Naive thymus-derived CD4-positive, alpha-beta T cell (primary cell): Measurements from ENCODE around the gene NKD1. TPM values are rescaled to one million over a fixed set of nuclear protein-coding genes. Genes with fewer than 3 reads are reported as not detected.

Experiments used
- ATAC-seq: fragments of 150-1000 bp; cut with Tn5 transposase; 2 replicates; pipeline ENCODE4 v1.10.0; 2021; ENCODE audit warnings: mild to moderate bottlenecking, moderate library complexity
- CTCF ChIA-PET: fragments of 350-600 bp; sonication (Branson Sonifier 250); formaldehyde crosslinking; loops from one replicate; lab custom pipeline; 2021; ENCODE audit warnings: antibody characterized with exemption; lab: Charles Lee
- POLR2A ChIA-PET: fragments of 350-600 bp; sonication (Branson Sonifier 250); formaldehyde crosslinking; loops from one replicate; lab custom pipeline; 2021; ENCODE audit warnings: antibody characterized with exemption, inconsistent platforms; lab: Charles Lee
- DNase-seq, 9 donors: peaks; one replicate each; pipeline versions ENCODE4 v3.0.0 to v3.0.0-alpha.2; 2020 to 2022; ENCODE audit warnings: mixed read lengths in 1 of 9
- H3K27ac ChIP-seq: one replicate; pipeline ENCODE4 v1.7.0; 2013; ENCODE audit warnings: mild to moderate bottlenecking, low read depth, low read length, moderate library complexity
- H3K27me3 ChIP-seq, 2 donors: one replicate each; pipeline ENCODE4 v1.7.0; 2013; ENCODE audit warnings: low read length in 2 of 2, mild to moderate bottlenecking in 2 of 2, moderate library complexity in 2 of 2; ENCODE audit not compliant: control insufficient read depth in 2 of 2, insufficient read depth in 2 of 2
- H3K36me3 ChIP-seq, 3 experiments: 1 replicate in 2 of 3; 2 replicates in 1 of 3; pipeline ENCODE4 v1.7.0; 2013; ENCODE audit warnings: low read length in 3 of 3, mild to moderate bottlenecking in 3 of 3, moderate library complexity in 1 of 3; ENCODE audit not compliant: insufficient read depth in 3 of 3, control insufficient read depth in 2 of 3
- H3K4me1 ChIP-seq, 2 donors: one replicate each; pipeline ENCODE4 v1.7.0; 2013; ENCODE audit warnings: low read length in 2 of 2, mild to moderate bottlenecking in 2 of 2, moderate library complexity in 1 of 2; ENCODE audit not compliant: control insufficient read depth in 2 of 2, insufficient read depth in 2 of 2
- H3K4me3 ChIP-seq: 2 replicates; pipeline ENCODE4 v1.7.0; 2013; ENCODE audit warnings: mild to moderate bottlenecking, low read length
- H3K9me3 ChIP-seq, 3 experiments: 1 replicate in 2 of 3; 2 replicates in 1 of 3; pipeline ENCODE4 v1.7.0; 2013; ENCODE audit warnings: low read length in 3 of 3; ENCODE audit not compliant: control insufficient read depth in 2 of 3
- H3K27ac Mint-ChIP-seq, 9 donors: one replicate each; pipeline ENCODE4 v1.8.0; 2020 to 2022; ENCODE audit warnings: mixed read lengths in 9 of 9, mild to moderate bottlenecking in 8 of 9, moderate library complexity in 5 of 9, inconsistent platforms in 2 of 9
- H3K27me3 Mint-ChIP-seq, 5 donors: one replicate each; pipeline ENCODE4 v1.8.0; 2021 to 2022; ENCODE audit warnings: mixed read lengths in 5 of 5, mild to moderate bottlenecking in 1 of 5
- H3K36me3 Mint-ChIP-seq, 5 donors: one replicate each; pipeline ENCODE4 v1.8.0; 2020 to 2022; ENCODE audit warnings: mixed read lengths in 5 of 5, mild to moderate bottlenecking in 3 of 5, inconsistent platforms in 1 of 5
- H3K4me1 Mint-ChIP-seq, 7 donors: one replicate each; pipeline ENCODE4 v1.8.0; 2020 to 2022; ENCODE audit warnings: mixed read lengths in 7 of 7, mild to moderate bottlenecking in 3 of 7, inconsistent platforms in 1 of 7
- H3K4me3 Mint-ChIP-seq, 10 donors: one replicate each; pipeline ENCODE4 v1.8.0; 2020 to 2022; ENCODE audit warnings: mild to moderate bottlenecking in 10 of 10, mixed read lengths in 10 of 10, moderate library complexity in 6 of 10, inconsistent platforms in 2 of 10
- H3K9me3 Mint-ChIP-seq, 11 donors: one replicate each; pipeline ENCODE4 v1.8.0; 2020 to 2022; ENCODE audit warnings: mixed read lengths in 11 of 11, mild to moderate bottlenecking in 4 of 11, inconsistent platforms in 1 of 11, moderate library complexity in 1 of 11
- intact Hi-C, 2 donors: fragments of 100-400 bp; cut with micrococcal nuclease; formaldehyde crosslinking; loops; one replicate each; pipeline ENCODE4 v1.15.1; 2023
- polyA plus RNA-seq, 2 donors: library from polyadenylated mRNA; unstranded; fragments of 300-500 nt; fragmentation: Illumina TruSeq; gene quantifications; one replicate each; pipeline ENCODE4 v1.2.3, GENCODE V29; 2021
- total RNA-seq, 6 experiments: library from RNA in 5 of 6; stranded (reverse) in 5 of 6; gene quantifications; 1 replicate in 5 of 6; 2 replicates in 1 of 6; pipeline ENCODE4 v1.2.3 and lab custom pipeline; 2021 to 2026

The NKD1 gene
- total and polyA plus RNA-seq, 7 experiments from 2014 or later, result 0.36 to 7.9 (median 5.0) TPM

DNA sequence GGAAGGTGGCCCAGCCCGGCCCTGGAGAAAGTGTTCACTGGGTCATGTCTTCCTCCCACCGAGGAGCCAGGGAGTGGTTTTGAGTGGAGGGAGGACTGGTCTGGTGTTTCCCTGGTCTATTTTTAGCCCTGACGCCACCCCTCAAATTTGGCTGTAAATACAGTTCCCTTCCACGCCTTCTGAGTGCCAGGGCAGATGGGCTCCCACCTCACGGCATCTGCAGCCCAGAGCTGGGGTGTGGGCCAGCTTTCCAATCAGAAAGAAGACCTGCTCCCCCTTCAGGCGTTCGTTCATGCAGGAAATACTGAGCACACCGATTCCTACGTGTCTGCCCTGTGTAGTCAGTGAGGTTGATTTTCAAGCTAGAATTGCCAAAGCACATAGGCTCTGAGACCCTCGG is 79.2 kb downstream of the NKD1 start:
- peak in 7 of 9 donors; percentile 29 to 67 (median 57) for DNase-seq
- intact Hi-C loops, result loop anchor here in 1 of 2 donors (1.0 to 5.0 kb wide), 10 partner anchors 25 to 413 kb away; partner anchors contain the start of gene ADCY7
- H3K27ac ChIP-seq, result peak overlapping the region; percentile 43
- Mint-ChIP-seq H3K4me1 (peaks cover 29 to 50% (median 44%) of the 10 kb centered on the region in 7 donors), H3K9me3 (no peaks in the 10 kb centered on the region), H3K27me3 (no peaks in the 10 kb centered on the region), H3K27ac (peak overlapping the region; percentile 71 to 95 (median 88)), H3K4me3 (peak overlapping the region; percentile 68 to 90 (median 84)), H3K36me3 (peaks cover 0 to 20% (median 8%) of the 10 kb centered on the region in 5 donors)
- no peaks in the 10 kb centered on the region for H3K27me3 ChIP-seq
- peak overlapping the region; percentile 29 for H3K4me3 ChIP-seq
- ChIA-PET CTCF (interaction anchor here (0.7 to 1.9 kb wide), 16 partner anchors 13 to 417 kb away, joined by 3 to 7 read pairs (median 4); partner anchors contain the start of genes BRD7 and NKD1), POLR2A (interaction anchor here (1.0 to 1.6 kb wide), 5 partner anchors 9 to 260 kb away, joined by 3 to 5 read pairs (median 4); no protein-coding TSS in a partner anchor)
- peak; percentile 78 for ATAC-seq
- no peaks in the 10 kb centered on the region for H3K9me3 ChIP-seq
- H3K36me3 ChIP-seq, result peaks cover 0 to 23% (median 0%) of the 10 kb centered on the region in 3 experiments
- peaks cover 0 to 45% of the 10 kb centered on the region in 2 donors for H3K4me1 ChIP-seq

DNA sequence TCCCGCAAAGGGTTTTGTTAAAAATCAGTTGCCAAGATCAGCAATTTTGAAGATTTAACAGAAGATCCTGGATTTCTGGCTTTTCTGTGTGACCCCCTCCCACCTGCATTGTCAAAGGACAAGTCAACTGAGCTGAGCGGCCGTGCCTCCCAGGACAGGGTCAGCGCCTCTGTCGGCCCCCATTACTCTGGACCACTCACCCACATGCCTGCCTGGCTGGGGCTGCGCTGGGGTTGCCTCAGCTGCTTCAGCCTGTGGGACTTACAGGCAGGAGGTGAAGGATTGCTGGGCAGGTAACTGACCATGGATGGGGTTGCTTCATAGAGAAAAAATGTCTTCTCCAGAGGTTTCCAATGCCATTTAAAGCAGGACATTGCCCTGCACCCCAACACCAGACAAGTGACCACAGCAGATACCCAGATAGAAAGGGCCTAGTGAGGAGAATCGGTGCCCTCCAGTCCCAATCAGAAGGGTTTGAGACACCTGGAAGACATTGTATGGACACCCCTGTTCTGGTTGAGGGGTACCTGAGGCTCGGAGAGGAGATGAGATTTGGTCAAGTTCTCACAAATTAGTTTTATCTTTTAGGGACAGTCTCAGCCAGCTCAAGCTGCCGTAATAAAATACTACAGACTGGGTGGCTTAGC is 80.1 kb downstream of the NKD1 start:
- H3K4me1 Mint-ChIP-seq, result peaks cover 20 to 41% (median 36%) of the 10 kb centered on the region in 7 donors
- peaks cover 0 to 24% (median 8%) of the 10 kb centered on the region in 5 donors for H3K36me3 Mint-ChIP-seq
- intact Hi-C loops, result loop anchor here in 1 of 2 donors (5.0 kb wide), 1 partner anchor 361 kb away; the partner anchor contains the start of gene ADCY7
- ChIA-PET CTCF (interaction anchor here (1.1 to 1.9 kb wide), 8 partner anchors 19 to 302 kb away, joined by 3 to 7 read pairs (median 5); partner anchors contain the start of gene BRD7), POLR2A (interaction anchor here (0.9 to 1.6 kb wide), 5 partner anchors 9 to 261 kb away, joined by 3 to 7 read pairs (median 4); no protein-coding TSS in a partner anchor)
- DNase-seq (no peak), ATAC-seq (no peak)
- Histone ChIP-seq H3K27me3 (no peaks in the 10 kb centered on the region), H3K4me3 (no peak overlapping the region), H3K27ac (no peak overlapping the region), H3K4me1 (peaks cover 0 to 37% of the 10 kb centered on the region in 2 donors), H3K9me3 (no peaks in the 10 kb centered on the region), H3K36me3 (peaks cover 0 to 29% (median 0%) of the 10 kb centered on the region in 3 experiments)
- H3K9me3 Mint-ChIP-seq, result no peaks in the 10 kb centered on the region
- no peaks in the 10 kb centered on the region for H3K27me3 Mint-ChIP-seq
- peak overlapping the region in 4 of 9 donors; percentile 38 to 88 (median 61) for H3K27ac Mint-ChIP-seq
- peak overlapping the region in 1 of 10 donors; percentile 90 for H3K4me3 Mint-ChIP-seq

DNA sequence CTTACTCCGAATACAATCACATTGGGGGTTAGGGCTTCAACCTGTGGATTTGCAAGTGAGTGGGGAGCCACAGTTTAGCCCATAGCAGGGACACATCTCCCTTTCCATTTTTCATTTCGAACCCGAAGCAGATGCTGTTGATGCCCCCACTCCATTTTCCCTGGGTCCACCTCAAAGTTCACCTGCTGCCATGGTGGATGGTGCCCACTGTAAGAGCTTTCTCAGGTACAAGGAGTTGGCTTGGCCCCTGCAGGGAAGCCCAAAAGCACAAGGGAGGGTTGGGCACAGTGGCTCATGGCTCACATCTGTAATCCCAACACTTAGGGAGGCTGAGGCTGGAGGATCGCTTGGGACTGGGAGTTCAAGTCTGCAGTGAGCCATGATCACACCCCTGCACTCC is 81.1 kb downstream of the NKD1 start:
- H3K27me3 Mint-ChIP-seq, result no peaks in the 10 kb centered on the region
- ATAC-seq (no peak), DNase-seq (no peak)
- peak overlapping the region in 2 of 9 donors; percentile 21 to 41 for H3K27ac Mint-ChIP-seq
- Histone ChIP-seq H3K27ac (no peak overlapping the region), H3K9me3 (no peaks in the 10 kb centered on the region), H3K4me3 (no peak overlapping the region), H3K27me3 (no peaks in the 10 kb centered on the region), H3K36me3 (peaks cover 0 to 38% (median 0%) of the 10 kb centered on the region in 3 experiments), H3K4me1 (peaks cover 0 to 26% of the 10 kb centered on the region in 2 donors)
- H3K4me1 Mint-ChIP-seq, result peaks cover 17 to 32% (median 25%) of the 10 kb centered on the region in 7 donors
- no peak overlapping the region for H3K4me3 Mint-ChIP-seq
- intact Hi-C loops, result loop anchor here in 1 of 2 donors (5.0 kb wide), 1 partner anchor 362 kb away; the partner anchor contains the start of gene ADCY7
- H3K36me3 Mint-ChIP-seq, result peaks cover 0 to 28% (median 11%) of the 10 kb centered on the region in 5 donors
- CTCF ChIA-PET, result no interaction called here
- POLR2A ChIA-PET, result interaction anchor here (0.9 kb wide), 1 partner anchor 18 kb away, joined by 7 read pairs; no protein-coding TSS in a partner anchor
- no peaks in the 10 kb centered on the region for H3K9me3 Mint-ChIP-seq

GRCh38 chr16:50630394-50631020 is 82.3 kb downstream of the NKD1 start:
- no peaks in the 10 kb centered on the region for H3K27me3 Mint-ChIP-seq
- H3K4me3 ChIP-seq, result no peak overlapping the region
- peaks cover 0 to 21% of the 10 kb centered on the region in 2 donors for H3K4me1 ChIP-seq
- H3K4me1 Mint-ChIP-seq, result peaks cover 17 to 26% (median 22%) of the 10 kb centered on the region in 7 donors
- H3K27me3 ChIP-seq, result no peaks in the 10 kb centered on the region
- intact Hi-C loops, result no loop called here
- ATAC-seq (no peak), DNase-seq (no peak)
- H3K27ac ChIP-seq, result no peak overlapping the region
- ChIA-PET POLR2A (no interaction called here), CTCF (no interaction called here)
- H3K4me3 Mint-ChIP-seq, result no peak overlapping the region
- peaks cover 0 to 40% (median 0%) of the 10 kb centered on the region in 3 experiments for H3K36me3 ChIP-seq
- H3K9me3 Mint-ChIP-seq, result no peaks in the 10 kb centered on the region
- peaks cover 0 to 30% (median 13%) of the 10 kb centered on the region in 5 donors for H3K36me3 Mint-ChIP-seq
- no peaks in the 10 kb centered on the region for H3K9me3 ChIP-seq
- no peak overlapping the region for H3K27ac Mint-ChIP-seq

- no peaks in the 10 kb centered on the region for H3K27me3 Mint-ChIP-seq
- DNase-seq (no peak), ATAC-seq (no peak)
- intact Hi-C loops, result no loop called here
- ChIA-PET CTCF (no interaction called here), POLR2A (no interaction called here)
- peak overlapping the region in 1 of 9 donors; percentile 33 for H3K27ac Mint-ChIP-seq
- H3K9me3 Mint-ChIP-seq, result no peaks in the 10 kb centered on the region
- H3K9me3 ChIP-seq, result no peaks in the 10 kb centered on the region
- no peak overlapping the region for H3K4me3 Mint-ChIP-seq
- H3K4me3 ChIP-seq, result no peak overlapping the region
- peaks cover 0 to 40% (median 0%) of the 10 kb centered on the region in 3 experiments for H3K36me3 ChIP-seq
- no peak overlapping the region for H3K27ac ChIP-seq
- peaks cover 0 to 30% (median 13%) of the 10 kb centered on the region in 5 donors for H3K36me3 Mint-ChIP-seq
- peaks cover 15 to 24% (median 20%) of the 10 kb centered on the region in 7 donors for H3K4me1 Mint-ChIP-seq
- peaks cover 0 to 15% of the 10 kb centered on the region in 2 donors for H3K4me1 ChIP-seq
- H3K27me3 ChIP-seq, result no peaks in the 10 kb centered on the region
Measured at GRCh38 chr16:50631249-50631984, 83.2 kb downstream of the NKD1 start.
